Neutrophil (primary cell): ENCODE data around the gene ATXN10.

Experiments
- H3K27ac ChIP-seq: fragments of 200-600 bp; sonication (generic); 2 replicates; pipeline ENCODE4 v1.5.1; 2016; ENCODE audit warnings: mild to moderate bottlenecking, moderate library complexity
- H3K27me3 ChIP-seq: fragments of 200-600 bp; sonication (generic); 2 replicates; pipeline ENCODE4 v1.6.0; 2016; ENCODE audit warnings: mild to moderate bottlenecking
- H3K36me3 ChIP-seq: fragments of 200-600 bp; sonication (generic); 2 replicates; pipeline ENCODE4 v1.5.1; 2017
- H3K4me1 ChIP-seq, 2 experiments: fragments of 200-600 bp in 1 of 2; sonication (generic) in 1 of 2; 1 replicate in 1 of 2; 2 replicates in 1 of 2; pipeline versions ENCODE4 v1.5.1 to v1.6.1; 2013 to 2016; ENCODE audit warnings: low read depth in 1 of 2, low read length in 1 of 2, mild to moderate bottlenecking in 1 of 2, moderate library complexity in 1 of 2; ENCODE audit not compliant: control insufficient read depth in 1 of 2, insufficient read depth in 1 of 2
- H3K4me3 ChIP-seq, 2 experiments: fragments of 200-600 bp in 1 of 2; sonication (generic) in 1 of 2; 1 replicate in 1 of 2; 2 replicates in 1 of 2; pipeline ENCODE4 v1.5.1; 2013 to 2016; ENCODE audit warnings: low read depth in 1 of 2, low read length in 1 of 2, mild to moderate bottlenecking in 1 of 2, moderate library complexity in 1 of 2
- H3K9me3 ChIP-seq: fragments of 200-600 bp; sonication (generic); 2 replicates; pipeline ENCODE4 v1.5.1; 2016
- CTCF ChIP-seq: fragments of 200-600 bp; sonication (generic); IDR thresholded peaks from 2 replicates; pipeline ENCODE4 v1.5.1; 2016; ENCODE audit warnings: antibody characterized with exemption

The ATXN10 gene

GRCh38 chr22:45720839-45721378 lies 49.3 kb downstream of the ATXN10 start:
- Histone ChIP-seq H3K27me3 (no peaks in the 10 kb centered on the region), H3K27ac (no peak overlapping the region), H3K4me3 (no peak overlapping the region), H3K36me3 (peaks cover 4% of the 10 kb centered on the region), H3K4me1 (no peaks in the 10 kb centered on the region), H3K9me3 (no peaks in the 10 kb centered on the region)
- TF ChIP-seq CTCF, result no peak

- H3K9me3 ChIP-seq, result no peaks in the 10 kb centered on the region
- peaks cover 4% of the 10 kb centered on the region for H3K36me3 ChIP-seq
- no peaks in the 10 kb centered on the region for H3K4me1 ChIP-seq
- H3K27me3 ChIP-seq, result no peaks in the 10 kb centered on the region
- no peak overlapping the region for H3K4me3 ChIP-seq
- no peak for TF ChIP-seq CTCF
- no peak overlapping the region for H3K27ac ChIP-seq
These were observed 50.4 kb downstream of the ATXN10 start for GRCh38 chr22:45722006-45722405.

GRCh38 chr22:45726081-45726480 lies 54.4 kb downstream of the ATXN10 start:
- Histone ChIP-seq H3K36me3 (peaks cover 5% of the 10 kb centered on the region), H3K4me1 (no peaks in the 10 kb centered on the region), H3K27ac (no peak overlapping the region), H3K4me3 (no peak overlapping the region), H3K9me3 (no peaks in the 10 kb centered on the region), H3K27me3 (no peaks in the 10 kb centered on the region)
- no peak for TF ChIP-seq CTCF

- H3K4me3 ChIP-seq, result no peak overlapping the region
- H3K4me1 ChIP-seq, result no peaks in the 10 kb centered on the region
- H3K9me3 ChIP-seq, result no peaks in the 10 kb centered on the region
- no peak for TF ChIP-seq CTCF
- H3K36me3 ChIP-seq, result peaks cover 7% of the 10 kb centered on the region
- H3K27ac ChIP-seq, result no peak overlapping the region
- H3K27me3 ChIP-seq, result no peaks in the 10 kb centered on the region
These were observed 59.6 kb downstream of the ATXN10 start for GRCh38 chr22:45731041-45731797.

GRCh38 chr22:45731798-45732495 lies 60.3 kb downstream of the ATXN10 start:
- Histone ChIP-seq H3K27ac (no peak overlapping the region), H3K36me3 (peaks cover 7% of the 10 kb centered on the region), H3K4me3 (no peak overlapping the region), H3K27me3 (no peaks in the 10 kb centered on the region), H3K9me3 (no peaks in the 10 kb centered on the region), H3K4me1 (no peaks in the 10 kb centered on the region)
- no peak for TF ChIP-seq CTCF
